ENCODE data around the gene CYTH1.

CYTH1 gene

DNA sequence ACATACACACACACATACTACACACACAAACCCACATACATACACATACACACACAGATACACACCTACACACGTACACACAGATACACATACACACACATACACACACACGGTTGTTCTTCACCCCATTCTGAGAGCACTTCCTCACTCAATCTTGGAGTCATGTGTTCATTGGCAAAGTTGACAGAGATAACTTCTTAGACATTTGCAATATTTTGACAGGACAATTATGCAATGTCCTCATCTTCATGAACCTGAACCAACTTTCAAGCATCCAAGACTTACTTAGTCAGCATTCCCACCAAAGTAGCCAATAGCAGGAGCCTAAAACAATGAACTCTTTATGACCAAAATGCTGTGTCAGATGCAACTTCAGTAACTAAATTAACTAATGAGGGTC lies 127.7 kb downstream of the CYTH1 start:
- Histone ChIP-seq H3K4me1 (ENCODE audit: control insufficient read depth, insufficient read depth, low read length) (no peaks in the 10 kb centered on the region), H3K36me3 (ENCODE audit: control insufficient read depth, insufficient read depth, low read length) (no peaks in the 10 kb centered on the region), H3K27me3 (ENCODE audit: control insufficient read depth, insufficient read depth, low read length) (no peaks in the 10 kb centered on the region), H3K9ac (ENCODE audit: low read depth, low read length) (no peak overlapping the region), H3K4me3 (ENCODE audit: low read depth, low read length) (no peak overlapping the region), H3K9me3 (ENCODE audit: control insufficient read depth, insufficient read depth, low read length) (no peaks in the 10 kb centered on the region), H3K27ac (ENCODE audit: low read depth, low read length) (no peak overlapping the region)

DNA sequence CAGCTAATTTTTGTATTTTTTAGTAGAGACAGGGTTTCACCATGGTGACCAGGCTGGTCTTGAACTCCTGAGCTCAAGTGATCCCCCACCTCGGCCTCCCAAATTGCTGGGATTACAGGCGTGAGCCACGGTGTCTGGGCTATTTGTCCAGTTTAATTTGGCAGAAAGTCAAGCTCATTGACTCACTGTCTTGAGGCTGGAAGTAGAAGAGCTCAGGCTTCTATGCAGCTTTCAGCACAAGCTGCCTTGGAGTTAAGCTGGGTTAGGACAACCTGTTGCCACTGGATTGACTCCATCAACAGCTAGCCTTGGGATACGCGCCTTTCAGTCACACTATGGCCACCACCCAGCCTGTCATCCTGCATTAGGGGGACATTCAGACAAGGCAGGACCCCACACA lies 128.7 kb downstream of the CYTH1 start:
- Histone ChIP-seq H3K27me3 (ENCODE audit: control insufficient read depth, insufficient read depth, low read length) (no peaks in the 10 kb centered on the region), H3K9ac (ENCODE audit: low read depth, low read length) (no peak overlapping the region), H3K27ac (ENCODE audit: low read depth, low read length) (no peak overlapping the region), H3K9me3 (ENCODE audit: control insufficient read depth, insufficient read depth, low read length) (no peaks in the 10 kb centered on the region), H3K4me3 (ENCODE audit: low read depth, low read length) (no peak overlapping the region), H3K36me3 (ENCODE audit: control insufficient read depth, insufficient read depth, low read length) (no peaks in the 10 kb centered on the region), H3K4me1 (ENCODE audit: control insufficient read depth, insufficient read depth, low read length) (no peaks in the 10 kb centered on the region)

DNA sequence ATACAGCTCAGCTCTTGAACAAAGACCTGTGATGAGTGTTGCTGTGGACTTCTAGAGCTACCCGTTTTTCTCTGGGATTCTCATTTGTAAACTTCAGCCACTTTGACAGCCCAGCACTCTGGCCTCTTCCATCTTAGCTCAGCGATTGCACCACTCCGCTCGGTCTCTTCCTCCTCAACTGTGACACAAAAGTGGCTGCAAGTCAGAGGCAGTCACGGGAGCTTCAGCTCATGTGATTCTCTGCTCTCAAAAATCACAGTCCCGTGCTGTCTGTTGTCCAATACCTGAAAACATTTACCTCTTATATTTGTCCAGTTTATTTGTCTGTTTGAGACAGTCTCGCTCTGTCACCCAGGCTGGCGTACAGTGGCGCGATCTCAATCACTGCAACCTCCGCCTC lies 129.2 kb downstream of the CYTH1 start:
- Histone ChIP-seq H3K36me3 (ENCODE audit: control insufficient read depth, insufficient read depth, low read length) (no peaks in the 10 kb centered on the region), H3K4me1 (ENCODE audit: control insufficient read depth, insufficient read depth, low read length) (no peaks in the 10 kb centered on the region), H3K4me3 (ENCODE audit: low read depth, low read length) (no peak overlapping the region), H3K27me3 (ENCODE audit: control insufficient read depth, insufficient read depth, low read length) (no peaks in the 10 kb centered on the region), H3K9me3 (ENCODE audit: control insufficient read depth, insufficient read depth, low read length) (no peaks in the 10 kb centered on the region), H3K27ac (ENCODE audit: low read depth, low read length) (no peak overlapping the region), H3K9ac (ENCODE audit: low read depth, low read length) (no peak overlapping the region)

DNA sequence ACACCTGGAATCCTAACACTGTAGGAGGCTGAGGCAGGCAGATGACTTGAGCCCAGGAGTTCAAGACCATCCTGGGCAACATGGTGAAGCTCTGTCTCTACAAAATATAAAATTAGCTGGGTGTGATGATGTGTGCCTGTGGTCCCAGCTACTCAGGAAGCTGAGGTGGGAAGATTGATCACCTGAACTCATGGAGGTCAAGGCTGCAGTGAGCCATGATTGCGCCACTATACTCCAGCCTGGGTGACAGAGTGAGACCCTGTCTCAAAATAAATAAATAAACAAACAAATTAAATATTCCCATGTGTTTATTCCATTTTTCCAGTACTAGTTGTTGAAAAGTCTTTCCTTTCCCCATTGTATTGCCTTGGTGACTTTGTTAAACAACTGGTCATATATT lies 130.0 kb downstream of the CYTH1 start:
- Histone ChIP-seq H3K4me1 (ENCODE audit: control insufficient read depth, insufficient read depth, low read length) (no peaks in the 10 kb centered on the region), H3K4me3 (ENCODE audit: low read depth, low read length) (no peak overlapping the region), H3K27ac (ENCODE audit: low read depth, low read length) (no peak overlapping the region), H3K9ac (ENCODE audit: low read depth, low read length) (no peak overlapping the region), H3K27me3 (ENCODE audit: control insufficient read depth, insufficient read depth, low read length) (no peaks in the 10 kb centered on the region), H3K9me3 (ENCODE audit: control insufficient read depth, insufficient read depth, low read length) (no peaks in the 10 kb centered on the region), H3K36me3 (ENCODE audit: control insufficient read depth, insufficient read depth, low read length) (no peaks in the 10 kb centered on the region)

DNA sequence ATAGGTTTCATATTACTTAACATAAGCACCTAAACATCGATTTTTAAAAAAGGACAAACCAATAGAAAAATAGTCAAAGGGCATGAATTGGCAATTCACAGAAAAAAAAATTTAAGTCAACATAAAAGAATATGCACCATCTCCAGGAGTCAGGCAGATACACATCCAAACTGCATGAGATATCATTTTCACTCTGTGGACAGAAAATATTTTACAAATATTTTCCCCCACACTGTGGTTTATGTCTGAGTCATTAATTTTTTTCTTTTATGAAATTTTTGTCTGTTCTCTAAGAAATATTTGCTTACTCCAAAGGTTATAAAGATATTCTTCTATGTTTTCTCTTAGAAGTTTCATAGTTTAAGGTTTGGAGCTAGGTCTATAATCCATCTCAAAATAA lies 130.5 kb downstream of the CYTH1 start:
- Histone ChIP-seq H3K27ac (ENCODE audit: low read depth, low read length) (no peak overlapping the region), H3K9ac (ENCODE audit: low read depth, low read length) (no peak overlapping the region), H3K4me3 (ENCODE audit: low read depth, low read length) (no peak overlapping the region), H3K9me3 (ENCODE audit: control insufficient read depth, insufficient read depth, low read length) (no peaks in the 10 kb centered on the region), H3K27me3 (ENCODE audit: control insufficient read depth, insufficient read depth, low read length) (no peaks in the 10 kb centered on the region), H3K36me3 (ENCODE audit: control insufficient read depth, insufficient read depth, low read length) (no peaks in the 10 kb centered on the region), H3K4me1 (ENCODE audit: control insufficient read depth, insufficient read depth, low read length) (no peaks in the 10 kb centered on the region)

DNA sequence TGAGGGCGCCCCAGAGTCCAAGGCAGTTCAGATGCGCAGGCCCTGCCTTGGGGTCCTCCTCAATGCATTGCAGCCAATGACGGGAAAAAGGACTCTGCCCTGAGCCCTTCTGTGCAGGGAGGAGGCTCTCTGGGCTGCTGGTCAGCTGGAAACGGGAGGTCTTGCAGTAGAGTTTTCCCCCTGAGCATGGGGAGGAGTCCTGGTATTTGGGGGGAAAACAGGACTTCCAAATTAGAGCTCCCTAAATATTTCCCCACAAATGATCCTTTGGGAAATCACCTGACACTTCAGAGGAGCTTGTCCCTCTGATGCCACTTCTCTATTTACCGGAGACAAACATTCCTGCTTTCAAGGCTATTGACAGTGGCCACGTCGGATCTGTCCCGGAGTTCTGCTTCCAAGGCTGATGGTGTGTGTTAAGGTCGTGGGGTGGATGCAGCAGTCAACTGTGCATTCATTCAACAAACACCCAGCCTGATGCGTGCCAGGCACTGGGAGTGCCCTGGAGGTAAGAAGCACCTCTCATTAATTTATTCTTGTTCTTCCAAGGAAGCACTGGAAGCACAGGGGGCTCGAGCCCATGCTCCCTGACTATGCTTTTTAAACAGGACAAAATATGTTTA lies 131.9 kb downstream of the CYTH1 start:
- H3K4me1 ChIP-seq (ENCODE audit: control insufficient read depth, insufficient read depth, low read length): no peaks in the 10 kb centered on the region
- H3K4me3 ChIP-seq (ENCODE audit: low read depth, low read length): no peak overlapping the region
- H3K27me3 ChIP-seq (ENCODE audit: control insufficient read depth, insufficient read depth, low read length): no peaks in the 10 kb centered on the region
- no peaks in the 10 kb centered on the region for H3K36me3 ChIP-seq (ENCODE audit: control insufficient read depth, insufficient read depth, low read length)
- H3K9ac ChIP-seq (ENCODE audit: low read depth, low read length): no peak overlapping the region
- no peaks in the 10 kb centered on the region for H3K9me3 ChIP-seq (ENCODE audit: control insufficient read depth, insufficient read depth, low read length)
- no peak overlapping the region for H3K27ac ChIP-seq (ENCODE audit: low read depth, low read length)

DNA sequence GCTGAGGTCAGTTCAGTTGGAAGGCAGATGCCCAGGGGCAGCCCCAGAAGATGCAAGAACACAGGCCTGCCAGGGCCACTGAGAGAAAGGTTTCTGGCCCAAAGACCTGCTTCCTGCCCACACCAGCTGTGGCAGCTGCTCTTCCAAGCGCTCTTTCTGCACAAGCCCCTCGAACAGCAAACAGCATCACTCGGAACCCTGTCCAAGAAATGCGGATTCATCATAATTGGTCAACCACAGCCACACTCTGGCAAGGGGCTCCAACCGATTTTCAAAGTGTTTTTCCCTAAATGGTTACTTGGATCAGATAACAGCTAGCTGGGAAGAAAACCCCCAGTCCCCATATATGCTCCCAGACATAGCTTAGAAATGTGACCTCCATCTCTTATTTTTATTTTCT lies 133.8 kb downstream of the CYTH1 start:
- no peaks in the 10 kb centered on the region for H3K27me3 ChIP-seq (ENCODE audit: control insufficient read depth, insufficient read depth, low read length)
- H3K4me1 ChIP-seq (ENCODE audit: control insufficient read depth, insufficient read depth, low read length): no peaks in the 10 kb centered on the region
- H3K9ac ChIP-seq (ENCODE audit: low read depth, low read length): no peak overlapping the region
- no peaks in the 10 kb centered on the region for H3K9me3 ChIP-seq (ENCODE audit: control insufficient read depth, insufficient read depth, low read length)
- no peak overlapping the region for H3K27ac ChIP-seq (ENCODE audit: low read depth, low read length)
- no peaks in the 10 kb centered on the region for H3K36me3 ChIP-seq (ENCODE audit: control insufficient read depth, insufficient read depth, low read length)
- H3K4me3 ChIP-seq (ENCODE audit: low read depth, low read length): no peak overlapping the region

DNA sequence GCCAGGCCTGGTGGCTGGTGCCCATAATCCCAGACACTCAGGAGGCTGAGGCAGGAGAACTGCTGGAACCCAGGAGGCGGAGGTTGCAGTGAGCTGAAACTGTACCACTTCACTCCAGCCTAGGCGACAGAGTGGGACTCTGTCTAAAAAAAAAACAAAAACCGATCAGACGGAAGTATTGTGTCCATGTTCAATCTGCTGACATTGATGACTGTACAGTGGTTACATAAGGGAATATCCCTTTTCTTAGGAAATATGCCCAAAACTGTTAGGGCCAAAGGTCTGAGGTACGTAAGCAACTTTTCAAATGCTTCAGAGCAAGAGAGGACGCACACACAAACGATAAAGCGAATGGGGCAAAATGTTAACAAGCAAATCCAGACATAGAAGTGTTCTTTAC lies 135.0 kb downstream of the CYTH1 start:
- Histone ChIP-seq H3K4me3 (ENCODE audit: low read depth, low read length) (no peak overlapping the region), H3K27me3 (ENCODE audit: control insufficient read depth, insufficient read depth, low read length) (no peaks in the 10 kb centered on the region), H3K9ac (ENCODE audit: low read depth, low read length) (no peak overlapping the region), H3K9me3 (ENCODE audit: control insufficient read depth, insufficient read depth, low read length) (no peaks in the 10 kb centered on the region), H3K27ac (ENCODE audit: low read depth, low read length) (no peak overlapping the region), H3K4me1 (ENCODE audit: control insufficient read depth, insufficient read depth, low read length) (no peaks in the 10 kb centered on the region), H3K36me3 (ENCODE audit: control insufficient read depth, insufficient read depth, low read length) (no peaks in the 10 kb centered on the region)

DNA sequence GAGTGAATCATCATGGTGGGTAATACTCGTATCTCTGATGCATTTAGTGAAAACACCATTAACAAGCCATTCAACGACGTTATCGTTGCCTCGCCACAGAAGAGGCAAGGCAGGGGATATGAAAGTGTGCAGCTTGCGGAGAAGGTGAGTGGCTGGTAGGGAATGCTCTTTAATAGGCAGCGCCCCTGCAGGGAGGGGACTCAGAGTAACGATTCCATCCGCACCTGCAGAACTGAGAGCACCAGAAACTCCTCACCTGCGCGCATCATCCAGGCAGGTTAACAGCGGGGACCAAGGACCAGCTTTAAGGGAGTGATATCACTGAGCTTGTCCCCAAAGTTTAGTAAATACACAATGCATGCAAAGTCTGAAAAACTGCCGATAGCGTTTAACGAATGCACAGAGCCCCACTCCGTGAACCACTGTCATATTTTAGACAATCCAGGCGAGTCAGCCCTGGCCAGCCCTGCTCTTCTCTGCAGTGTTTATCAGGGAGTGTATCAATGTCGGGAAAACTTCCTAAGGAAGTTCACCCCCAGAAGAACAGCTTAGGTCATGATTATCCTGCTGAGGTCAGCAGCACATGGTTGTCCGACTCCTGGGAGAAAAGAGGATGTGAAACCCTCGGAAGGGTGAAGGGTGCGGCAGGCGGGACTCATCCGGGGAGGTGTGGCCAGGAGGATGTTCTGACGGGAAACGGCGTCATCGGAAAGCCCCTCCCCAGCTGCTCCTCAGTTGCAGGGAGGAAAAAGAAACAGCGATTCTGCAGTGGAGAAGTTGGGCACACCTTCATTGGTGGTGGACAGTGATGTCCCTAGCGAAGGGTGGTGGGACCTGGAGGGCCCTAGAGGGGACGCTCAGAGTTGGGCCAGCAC lies 136.4 kb downstream of the CYTH1 start:
- no peaks in the 10 kb centered on the region for H3K27me3 ChIP-seq (ENCODE audit: control insufficient read depth, insufficient read depth, low read length)
- no peaks in the 10 kb centered on the region for H3K36me3 ChIP-seq (ENCODE audit: control insufficient read depth, insufficient read depth, low read length)
- H3K9ac ChIP-seq (ENCODE audit: low read depth, low read length): no peak overlapping the region
- no peaks in the 10 kb centered on the region for H3K9me3 ChIP-seq (ENCODE audit: control insufficient read depth, insufficient read depth, low read length)
- H3K4me1 ChIP-seq (ENCODE audit: control insufficient read depth, insufficient read depth, low read length): no peaks in the 10 kb centered on the region
- no peak overlapping the region for H3K4me3 ChIP-seq (ENCODE audit: low read depth, low read length)
- no peak overlapping the region for H3K27ac ChIP-seq (ENCODE audit: low read depth, low read length)

DNA sequence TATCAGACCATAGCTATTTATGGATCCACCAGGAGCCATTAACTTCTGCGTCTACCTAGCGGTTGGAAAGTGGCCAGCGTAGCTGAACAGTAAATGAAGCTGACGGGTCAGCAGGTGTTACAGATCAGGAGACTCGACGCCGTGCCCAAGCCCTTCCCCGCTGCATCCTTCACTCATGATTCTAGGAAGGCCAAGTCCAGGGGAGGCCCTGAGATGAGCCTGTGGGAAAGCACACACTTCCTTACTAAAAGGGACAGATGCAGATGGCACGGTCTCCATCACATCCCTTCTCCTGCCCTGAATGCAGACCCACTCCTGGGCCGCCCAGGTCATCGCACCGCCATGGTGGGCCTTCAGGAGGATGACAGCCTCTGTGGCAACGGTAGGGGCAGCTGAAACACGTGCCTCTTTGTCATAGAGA lies 137.1 kb downstream of the CYTH1 start:
- H3K4me1 ChIP-seq (ENCODE audit: control insufficient read depth, insufficient read depth, low read length): no peaks in the 10 kb centered on the region

DNA sequence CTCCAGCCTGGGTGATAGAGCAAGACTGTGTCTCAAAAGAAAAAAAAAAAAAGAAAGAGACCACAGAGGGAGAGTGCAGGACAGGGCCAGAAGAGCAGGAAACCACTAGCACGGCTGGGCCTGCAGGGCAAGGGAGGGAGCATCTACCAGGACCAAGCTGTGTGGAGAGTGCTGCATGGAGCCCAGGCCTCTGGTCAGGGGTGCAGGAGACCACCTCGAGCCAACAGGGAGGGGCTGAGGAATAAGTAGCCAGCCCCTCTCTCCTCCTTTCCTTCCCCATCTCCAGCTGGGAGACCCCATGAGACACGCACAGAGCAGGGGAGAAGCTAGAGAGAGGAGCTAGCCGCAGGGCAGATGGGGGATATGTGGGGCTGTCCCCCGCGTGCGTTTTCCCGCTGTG lies 137.8 kb downstream of the CYTH1 start:
- Histone ChIP-seq H3K9me3 (ENCODE audit: control insufficient read depth, insufficient read depth, low read length) (no peaks in the 10 kb centered on the region), H3K9ac (ENCODE audit: low read depth, low read length) (no peak overlapping the region), H3K27ac (ENCODE audit: low read depth, low read length) (no peak overlapping the region), H3K36me3 (ENCODE audit: control insufficient read depth, insufficient read depth, low read length) (no peaks in the 10 kb centered on the region), H3K4me1 (ENCODE audit: control insufficient read depth, insufficient read depth, low read length) (no peaks in the 10 kb centered on the region), H3K4me3 (ENCODE audit: low read depth, low read length) (no peak overlapping the region), H3K27me3 (ENCODE audit: control insufficient read depth, insufficient read depth, low read length) (no peaks in the 10 kb centered on the region)

More for the DNA sequence above, 137.1 kb downstream of the CYTH1 start:
- no peaks in the 10 kb centered on the region for H3K27me3 ChIP-seq (ENCODE audit: control insufficient read depth, insufficient read depth, low read length)
- no peaks in the 10 kb centered on the region for H3K9me3 ChIP-seq (ENCODE audit: control insufficient read depth, insufficient read depth, low read length)
- H3K36me3 ChIP-seq (ENCODE audit: control insufficient read depth, insufficient read depth, low read length): no peaks in the 10 kb centered on the region
- no peak overlapping the region for H3K4me3 ChIP-seq (ENCODE audit: low read depth, low read length)
- no peak overlapping the region for H3K27ac ChIP-seq (ENCODE audit: low read depth, low read length)
- no peak overlapping the region for H3K9ac ChIP-seq (ENCODE audit: low read depth, low read length)

Measured in HUES48 (cell line).